ENCODE results near the gene CKAP4. TPM values are rescaled to one million over a fixed set of nuclear protein-coding genes. Genes with fewer than 3 reads are reported as not detected.

The CKAP4 gene
- total and polyA plus RNA-seq, 10 donors, result 4.5 to 63.0 (median 29.8) TPM

- no peak for DNase-seq
- TF ChIP-seq POLR2AphosphoS5 (IDR thresholded peaks at IDR 0.05), result no peak
- no peak for TF ChIP-seq CTCF (IDR thresholded peaks at IDR 0.05 in 8 of 11, conservative IDR thresholded peaks at IDR 0.05 in 3 of 11)
- TF ChIP-seq POLR2A (IDR thresholded peaks at IDR 0.05), result no peak
- Histone ChIP-seq H3K36me3 (no peaks in the 10 kb centered on the region), H3K9me3 (no peaks in the 10 kb centered on the region), H3K4me1 (no peaks in the 10 kb centered on the region), H3K27me3 (replicated peaks in 1 of 7) (no peaks in the 10 kb centered on the region), H3K4me3 (no peak overlapping the region), H3K27ac (peak overlapping the region in 1 of 8 donors; percentile 34)
- intact Hi-C loops (cut with DNase I; ENCODE audit: low total_unique reads), result no loop called here
- 71 to 88% (median 78%) methylated on average over 5 of the region's 5 CpGs for WGBS, 5 donors
Observed at GRCh38 chr12:106291342-106291741, 43.5 kb upstream of the CKAP4 start.

- Histone ChIP-seq H3K4me3 (no peak overlapping the region), H3K4me1 (peaks cover 0 to 5% (median 0%) of the 10 kb centered on the region in 6 donors), H3K27ac (no peak overlapping the region), H3K9me3 (no peaks in the 10 kb centered on the region), H3K27me3 (replicated peaks in 1 of 7) (peaks cover 0 to 3% (median 0%) of the 10 kb centered on the region in 7 donors), H3K36me3 (no peaks in the 10 kb centered on the region)
- intact Hi-C loops (cut with DNase I; ENCODE audit: low total_unique reads), result no loop called here
- no peak for DNase-seq
- 80 to 93% (median 92%) methylated on average over 2 of the region's 2 CpGs for WGBS, 5 donors
- TF ChIP-seq POLR2A (IDR thresholded peaks at IDR 0.05), result no peak
- no peak for TF ChIP-seq POLR2AphosphoS5 (IDR thresholded peaks at IDR 0.05)
- no peak for TF ChIP-seq CTCF (IDR thresholded peaks at IDR 0.05 in 8 of 11, conservative IDR thresholded peaks at IDR 0.05 in 3 of 11)
Observed at GRCh38 chr12:106290666-106291065, 42.8 kb upstream of the CKAP4 start.

GRCh38 chr12:106289196-106289681 lies 41.4 kb upstream of the CKAP4 start:
- H3K4me1 ChIP-seq, result peaks cover 0 to 12% (median 6%) of the 10 kb centered on the region in 6 donors
- intact Hi-C loops (cut with DNase I; ENCODE audit: low total_unique reads), result no loop called here
- no peak overlapping the region for H3K27ac ChIP-seq
- no peak overlapping the region for H3K4me3 ChIP-seq
- WGBS, 5 donors, result 0 to 100% (median 86%) methylated on average over 1 of the region's 1 CpG
- H3K27me3 ChIP-seq (replicated peaks in 1 of 7), result peaks cover 0 to 11% (median 0%) of the 10 kb centered on the region in 7 donors
- no peaks in the 10 kb centered on the region for H3K36me3 ChIP-seq
- TF ChIP-seq CTCF (IDR thresholded peaks at IDR 0.05 in 8 of 11, conservative IDR thresholded peaks at IDR 0.05 in 3 of 11), result no peak
- TF ChIP-seq POLR2A (IDR thresholded peaks at IDR 0.05), result no peak
- no peak for TF ChIP-seq POLR2AphosphoS5 (IDR thresholded peaks at IDR 0.05)
- H3K9me3 ChIP-seq, result no peaks in the 10 kb centered on the region
- DNase-seq, result no peak

GRCh38 chr12:106288494-106289195 lies 40.8 kb upstream of the CKAP4 start:
- no peak for TF ChIP-seq CTCF (IDR thresholded peaks at IDR 0.05 in 8 of 11, conservative IDR thresholded peaks at IDR 0.05 in 3 of 11)
- TF ChIP-seq POLR2AphosphoS5 (IDR thresholded peaks at IDR 0.05), result no peak
- TF ChIP-seq POLR2A (IDR thresholded peaks at IDR 0.05), result no peak
- Histone ChIP-seq H3K27ac (no peak overlapping the region), H3K9me3 (no peaks in the 10 kb centered on the region), H3K4me1 (peaks cover 0 to 12% (median 7%) of the 10 kb centered on the region in 6 donors), H3K27me3 (replicated peaks in 1 of 7) (peaks cover 0 to 16% (median 0%) of the 10 kb centered on the region in 7 donors), H3K4me3 (no peak overlapping the region), H3K36me3 (no peaks in the 10 kb centered on the region)
- WGBS, 5 donors, result 70 to 87% (median 79%) methylated on average over 9 of the region's 9 CpGs
- intact Hi-C loops (cut with DNase I; ENCODE audit: low total_unique reads), result no loop called here
- DNase-seq, result no peak

Measured in spleen (tissue), 11 donors.